Type B pancreatic cell (in vitro differentiated cells): ENCODE data around the gene TXLNG. TPM values are rescaled to one million over a fixed set of nuclear protein-coding genes. Genes with fewer than 3 reads are reported as not detected.

Experiments
- DNase-seq: peaks from one replicate; pipeline ENCODE4 v3.0.0; 2021; ENCODE audit warnings: mixed read lengths; ENCODE audit not compliant: unreplicated experiment; ENCODE audit errors: extremely low spot score
- H3K27ac Mint-ChIP-seq: 2 replicates; pipeline ENCODE4 v1.8.0; 2021; ENCODE audit warnings: mild to moderate bottlenecking, mixed read lengths
- H3K27me3 Mint-ChIP-seq: 2 replicates; pipeline ENCODE4 v1.8.0; 2021; ENCODE audit warnings: mixed read lengths
- H3K36me3 Mint-ChIP-seq: 2 replicates; pipeline ENCODE4 v1.8.0; 2021; ENCODE audit warnings: mixed read lengths
- H3K4me1 Mint-ChIP-seq: one replicate; pipeline ENCODE4 v1.8.0; 2021; ENCODE audit warnings: mixed read lengths; ENCODE audit not compliant: unreplicated experiment
- H3K4me3 Mint-ChIP-seq: 2 replicates; pipeline ENCODE4 v1.8.0; 2021; ENCODE audit warnings: mild to moderate bottlenecking, mixed read lengths
- H3K9me3 Mint-ChIP-seq: 2 replicates; pipeline ENCODE4 v1.8.0; 2021; ENCODE audit warnings: mixed read lengths
- CTCF ChIP-seq: fragments of 200-600 bp; sonication (generic); conservative IDR thresholded peaks from 2 replicates; pipeline ENCODE4 v1.5.0; 2021; ENCODE audit warnings: antibody characterized with exemption, mild to moderate bottlenecking
- total RNA-seq: library from RNA; stranded (reverse); gene quantifications from 2 replicates; pipeline ENCODE4 v1.2.1, GENCODE V29; 2021; ENCODE audit warnings: low replicate concordance

Gene TXLNG
- total RNA-seq, 1 donor from 2014 or later = 27.3 TPM

GRCh38 chrX:16797841-16798240, 11.6 kb downstream of the TXLNG start:
- Mint-ChIP-seq H3K9me3 (no peaks in the 10 kb centered on the region), H3K36me3 (peaks cover 24% of the 10 kb centered on the region), H3K27ac (no peak overlapping the region), H3K27me3 (no peaks in the 10 kb centered on the region), H3K4me1 (no peaks in the 10 kb centered on the region), H3K4me3 (no peak overlapping the region)
- DNase-seq = no peak
- no peak for TF ChIP-seq CTCF

- Mint-ChIP-seq H3K4me1 (peaks cover 17% of the 10 kb centered on the region), H3K4me3 (no peak overlapping the region), H3K27ac (no peak overlapping the region), H3K27me3 (no peaks in the 10 kb centered on the region), H3K9me3 (no peaks in the 10 kb centered on the region), H3K36me3 (peaks cover 19% of the 10 kb centered on the region)
- DNase-seq = no peak
- no peak for TF ChIP-seq CTCF
Observed at GRCh38 chrX:16804923-16805464, 18.7 kb downstream of the TXLNG start.

- peak overlapping the region; percentile 59 for H3K27ac Mint-ChIP-seq
- no peaks in the 10 kb centered on the region for H3K27me3 Mint-ChIP-seq
- H3K4me1 Mint-ChIP-seq = peaks cover 17% of the 10 kb centered on the region
- H3K4me3 Mint-ChIP-seq = no peak overlapping the region
- H3K9me3 Mint-ChIP-seq = no peaks in the 10 kb centered on the region
- TF ChIP-seq CTCF = peak; percentile 50
- peaks cover 12% of the 10 kb centered on the region for H3K36me3 Mint-ChIP-seq
- no peak for DNase-seq
Observed at GRCh38 chrX:16807548-16807947, 21.3 kb downstream of the TXLNG start.

- no peak for DNase-seq
Observed at GRCh38 chrX:16807976-16808542, 21.8 kb downstream of the TXLNG start.

GRCh38 chrX:16814597-16814996, 28.3 kb downstream of the TXLNG start:
- Mint-ChIP-seq H3K4me3 (no peak overlapping the region), H3K27ac (no peak overlapping the region), H3K27me3 (no peaks in the 10 kb centered on the region), H3K9me3 (no peaks in the 10 kb centered on the region), H3K4me1 (no peaks in the 10 kb centered on the region), H3K36me3 (peaks cover 16% of the 10 kb centered on the region)
- no peak for DNase-seq
- TF ChIP-seq CTCF = no peak

More at GRCh38 chrX:16807976-16808542, 21.8 kb downstream of the TXLNG start:
- H3K4me3 Mint-ChIP-seq = peak overlapping the region; percentile 35
- no peak for TF ChIP-seq CTCF
- H3K27ac Mint-ChIP-seq = peak overlapping the region; percentile 59
- no peaks in the 10 kb centered on the region for H3K27me3 Mint-ChIP-seq
- H3K9me3 Mint-ChIP-seq = no peaks in the 10 kb centered on the region
- peaks cover 17% of the 10 kb centered on the region for H3K4me1 Mint-ChIP-seq
- peaks cover 15% of the 10 kb centered on the region for H3K36me3 Mint-ChIP-seq
